H9 (cell line): Measurements from ENCODE around the gene KRT74. TPM values are rescaled to one million over a fixed set of nuclear protein-coding genes. Genes with fewer than 3 reads are reported as not detected.

ENCODE experiments used
- DNase-seq: peaks from one replicate; pipeline ENCODE4 v3.0.0-alpha.2; 2017
- H2AFZ ChIP-seq: one replicate; pipeline ENCODE4 v1.6.1; 2013; ENCODE audit warnings: mild to moderate bottlenecking, low read length, control low read depth, moderate library complexity
- H2AK5ac ChIP-seq: 2 replicates; pipeline ENCODE4 v1.6.1; 2013; ENCODE audit warnings: low read length, control low read depth, mixed read lengths; ENCODE audit not compliant: insufficient read length
- H2BK120ac ChIP-seq: one replicate; pipeline ENCODE4 v1.6.1; 2013; ENCODE audit warnings: low read depth, mild to moderate bottlenecking, low read length, control low read depth, inconsistent platforms; ENCODE audit not compliant: poor library complexity, severe bottlenecking
- H2BK12ac ChIP-seq: 2 replicates; pipeline ENCODE4 v1.6.1; 2013; ENCODE audit warnings: low read length, control low read depth, mixed read lengths, low read depth; ENCODE audit not compliant: insufficient read length
- H2BK15ac ChIP-seq: 2 replicates; pipeline ENCODE4 v1.6.1; 2013; ENCODE audit warnings: low read depth, low read length, control low read depth
- H2BK20ac ChIP-seq: one replicate; pipeline ENCODE4 v1.6.1; 2013; ENCODE audit warnings: low read depth, mild to moderate bottlenecking, low read length, control low read depth, inconsistent platforms; ENCODE audit not compliant: poor library complexity, severe bottlenecking
- H2BK5ac ChIP-seq: 2 replicates; pipeline ENCODE4 v1.6.1; 2013; ENCODE audit warnings: low read length, control low read depth, mixed read lengths; ENCODE audit not compliant: insufficient read length
- H3K14ac ChIP-seq: 2 replicates; pipeline ENCODE4 v1.6.1; 2013; ENCODE audit warnings: low read length, control low read depth; ENCODE audit not compliant: insufficient read depth
- H3K18ac ChIP-seq: 2 replicates; pipeline ENCODE4 v1.6.1; 2013; ENCODE audit warnings: low read depth, mild to moderate bottlenecking, mixed read lengths, low read length, control low read depth; ENCODE audit not compliant: insufficient read length
- H3K23ac ChIP-seq: 2 replicates; pipeline ENCODE4 v1.6.1; 2013; ENCODE audit warnings: low read length, control low read depth, mixed read lengths, low read depth; ENCODE audit not compliant: insufficient read length
- H3K23me2 ChIP-seq: 2 replicates; pipeline ENCODE4 v1.6.1; 2013; ENCODE audit warnings: low read depth, mild to moderate bottlenecking, mixed read lengths, low read length, control low read depth; ENCODE audit not compliant: insufficient read length, poor library complexity, severe bottlenecking
- H3K27ac ChIP-seq: 2 replicates; pipeline ENCODE4 v1.5.1; 2013; ENCODE audit warnings: low read length, control low read depth, mixed read lengths, low read depth; ENCODE audit not compliant: insufficient read length
- H3K27me3 ChIP-seq: 2 replicates; pipeline ENCODE4 v1.6.1; 2013; ENCODE audit warnings: low read length, control low read depth, inconsistent platforms; ENCODE audit not compliant: insufficient read depth
- H3K4ac ChIP-seq: 2 replicates; pipeline ENCODE4 v1.6.1; 2013; ENCODE audit warnings: low read depth, mild to moderate bottlenecking, control low read depth, inconsistent platforms, low read length, moderate library complexity
- H3K4me1 ChIP-seq: 2 replicates; pipeline ENCODE4 v1.6.1; 2013; ENCODE audit warnings: low read length, control low read depth, inconsistent platforms; ENCODE audit not compliant: insufficient read depth
- H3K4me2 ChIP-seq: 2 replicates; pipeline ENCODE4 v1.6.1; 2013; ENCODE audit warnings: low read length, control low read depth, mixed read lengths; ENCODE audit not compliant: insufficient read length, insufficient read depth
- H3K56ac ChIP-seq: 2 replicates; pipeline ENCODE4 v1.6.1; 2013; ENCODE audit warnings: low read depth, mild to moderate bottlenecking, mixed read lengths, low read length, control low read depth; ENCODE audit not compliant: insufficient read length
- H3K79me1 ChIP-seq: 2 replicates; pipeline ENCODE4 v1.6.1; 2013; ENCODE audit warnings: low read depth, mild to moderate bottlenecking, moderate library complexity, low read length, control low read depth, inconsistent platforms; ENCODE audit not compliant: insufficient read depth, poor library complexity, severe bottlenecking
- H3K79me2 ChIP-seq: 2 replicates; pipeline ENCODE4 v1.6.1; 2013; ENCODE audit warnings: low read length, control low read depth, inconsistent platforms; ENCODE audit not compliant: insufficient read depth
- H3K9ac ChIP-seq: 2 replicates; pipeline ENCODE4 v1.6.1; 2013; ENCODE audit warnings: low read length, control low read depth, mixed read lengths; ENCODE audit not compliant: insufficient read length; ENCODE audit errors: extremely low read depth
- H3K9me3 ChIP-seq: one replicate; pipeline ENCODE4 v1.6.1; 2013; ENCODE audit warnings: low read depth, low read length, inconsistent platforms; ENCODE audit not compliant: control insufficient read depth
- H3T11ph ChIP-seq: one replicate; pipeline ENCODE4 v1.6.1; 2013; ENCODE audit warnings: mild to moderate bottlenecking, low read length, control low read depth, inconsistent platforms
- H4K20me1 ChIP-seq: one replicate; pipeline ENCODE4 v1.6.1; 2013; ENCODE audit not compliant: control insufficient read depth, insufficient read length, insufficient read depth
- H4K5ac ChIP-seq: 2 replicates; pipeline ENCODE4 v1.6.1; 2013; ENCODE audit warnings: low read depth, mild to moderate bottlenecking, mixed read lengths, low read length, control low read depth; ENCODE audit not compliant: insufficient read length
- H4K8ac ChIP-seq: replicated peaks from 2 replicates; pipeline ENCODE4 v1.6.1; 2013; ENCODE audit warnings: low read length, control low read depth, mixed read lengths, low read depth; ENCODE audit not compliant: insufficient read length
- H4K91ac ChIP-seq: 2 replicates; pipeline ENCODE4 v1.6.1; 2013; ENCODE audit warnings: low read depth, mild to moderate bottlenecking, moderate library complexity, mixed read lengths, low read length, control low read depth; ENCODE audit not compliant: insufficient read length
- H3K27ac Mint-ChIP-seq, 3 experiments: 2 replicates in 2 of 3; 3 replicates in 1 of 3; pipeline ENCODE4 v1.8.0; 2020 to 2021; ENCODE audit warnings: mixed read lengths in 3 of 3, mild to moderate bottlenecking in 1 of 3, moderate library complexity in 1 of 3
- H3K27me3 Mint-ChIP-seq: 2 replicates; pipeline ENCODE4 v1.8.0; 2021; ENCODE audit warnings: low read depth, mild to moderate bottlenecking, moderate library complexity, mixed read lengths
- H3K36me3 Mint-ChIP-seq, 3 experiments: 2 replicates in 2 of 3; 3 replicates in 1 of 3; pipeline ENCODE4 v1.8.0; 2020 to 2021; ENCODE audit warnings: low read depth in 3 of 3, mixed read lengths in 3 of 3; ENCODE audit not compliant: insufficient read depth in 1 of 3
- H3K4me1 Mint-ChIP-seq, 2 experiments: 2 replicates each; pipeline ENCODE4 v1.8.0; 2020; ENCODE audit warnings: mixed read lengths in 2 of 2
- H3K4me3 Mint-ChIP-seq, 2 experiments: 2 replicates in 1 of 2; 3 replicates in 1 of 2; pipeline ENCODE4 v1.8.0; 2020 to 2021; ENCODE audit warnings: mild to moderate bottlenecking in 2 of 2, mixed read lengths in 2 of 2, moderate library complexity in 1 of 2
- H3K9me3 Mint-ChIP-seq, 2 experiments: 2 replicates in 1 of 2; 3 replicates in 1 of 2; pipeline ENCODE4 v1.8.0; 2020; ENCODE audit warnings: mild to moderate bottlenecking in 2 of 2, mixed read lengths in 2 of 2, moderate library complexity in 1 of 2
- WGBS: extraction: QIAGEN DNeasy Blood & Tissue Kit; methylation state at CpG from one replicate; pipeline ENCODE4 v1.1.7; 2013; ENCODE audit warnings: missing lambda C conversion rate, low lambda C conversion rate, mixed read lengths; ENCODE audit not compliant: insufficient read length; ENCODE audit errors: extremely low coverage; 5-methylcytosine and 5-hydroxymethylcytosine counted together
- total RNA-seq: library from RNA; stranded (reverse); gene quantifications from 2 replicates; pipeline ENCODE4 v1.2.1, GENCODE V29; 2021
- TF ChIP-seq, protein P1 (sequence below): fragments of 200-600 bp; sonication (generic); conservative IDR thresholded peaks from 3 replicates; pipeline ENCODE4 v1.8.0; 2021; ENCODE audit warnings: antibody characterized with exemption, mild to moderate bottlenecking

Gene KRT74
- total RNA-seq, 1 experiment from 2014 or later = not detected

- Histone ChIP-seq H3T11ph (no peak overlapping the region), H2BK12ac (no peak overlapping the region), H3K9me3 (no peaks in the 10 kb centered on the region), H3K27ac (no peak overlapping the region), H3K56ac (no peak overlapping the region), H3K4ac (no peak overlapping the region), H2BK5ac (no peak overlapping the region), H3K14ac (no peak overlapping the region; the same call in 1 of the 2 replicates), H2BK120ac (no peak overlapping the region), H4K8ac (no peak overlapping the region), H3K18ac (no peak overlapping the region), H2BK15ac (no peak overlapping the region), H2AFZ (no peak overlapping the region), H3K23ac (no peak overlapping the region), H3K23me2 (no peaks in the 10 kb centered on the region), H3K9ac (no peak overlapping the region), H4K91ac (no peak overlapping the region), H3K79me2 (no peaks in the 10 kb centered on the region), H2BK20ac (no peak overlapping the region), H4K20me1 (no peaks in the 10 kb centered on the region), H4K5ac (no peak overlapping the region), H3K79me1 (no peaks in the 10 kb centered on the region), H2AK5ac (no peak overlapping the region), H3K27me3 (no peaks in the 10 kb centered on the region), H3K4me1 (no peaks in the 10 kb centered on the region), H3K4me2 (no peak overlapping the region)
- no CpG with 5 or more reads among the region's 12 CpGs for WGBS
- no peaks in the 10 kb centered on the region for H3K9me3 Mint-ChIP-seq
- H3K36me3 Mint-ChIP-seq = no peaks in the 10 kb centered on the region
- H3K27ac Mint-ChIP-seq = no peak overlapping the region
- TF ChIP-seq, protein P1, sequence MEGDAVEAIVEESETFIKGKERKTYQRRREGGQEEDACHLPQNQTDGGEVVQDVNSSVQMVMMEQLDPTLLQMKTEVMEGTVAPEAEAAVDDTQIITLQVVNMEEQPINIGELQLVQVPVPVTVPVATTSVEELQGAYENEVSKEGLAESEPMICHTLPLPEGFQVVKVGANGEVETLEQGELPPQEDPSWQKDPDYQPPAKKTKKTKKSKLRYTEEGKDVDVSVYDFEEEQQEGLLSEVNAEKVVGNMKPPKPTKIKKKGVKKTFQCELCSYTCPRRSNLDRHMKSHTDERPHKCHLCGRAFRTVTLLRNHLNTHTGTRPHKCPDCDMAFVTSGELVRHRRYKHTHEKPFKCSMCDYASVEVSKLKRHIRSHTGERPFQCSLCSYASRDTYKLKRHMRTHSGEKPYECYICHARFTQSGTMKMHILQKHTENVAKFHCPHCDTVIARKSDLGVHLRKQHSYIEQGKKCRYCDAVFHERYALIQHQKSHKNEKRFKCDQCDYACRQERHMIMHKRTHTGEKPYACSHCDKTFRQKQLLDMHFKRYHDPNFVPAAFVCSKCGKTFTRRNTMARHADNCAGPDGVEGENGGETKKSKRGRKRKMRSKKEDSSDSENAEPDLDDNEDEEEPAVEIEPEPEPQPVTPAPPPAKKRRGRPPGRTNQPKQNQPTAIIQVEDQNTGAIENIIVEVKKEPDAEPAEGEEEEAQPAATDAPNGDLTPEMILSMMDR = no peak
- peaks cover 31% of the 10 kb centered on the region for H3K27me3 Mint-ChIP-seq
- no peak for DNase-seq
- no peaks in the 10 kb centered on the region for H3K4me1 Mint-ChIP-seq
- H3K4me3 Mint-ChIP-seq = no peak overlapping the region
These were observed 5.5 kb downstream of the KRT74 start for GRCh38 chr12:52568111-52568510.
